CD4-positive, alpha-beta T cell treated with Interleukin-17A for 4 hours (primary cell): ENCODE measurements around the gene CLDN15.

Experiments
- DNase-seq: peaks from one replicate; pipeline ENCODE4 v3.0.0-alpha.2; 2020; ENCODE audit warnings: mixed read lengths

Gene CLDN15

DNA sequence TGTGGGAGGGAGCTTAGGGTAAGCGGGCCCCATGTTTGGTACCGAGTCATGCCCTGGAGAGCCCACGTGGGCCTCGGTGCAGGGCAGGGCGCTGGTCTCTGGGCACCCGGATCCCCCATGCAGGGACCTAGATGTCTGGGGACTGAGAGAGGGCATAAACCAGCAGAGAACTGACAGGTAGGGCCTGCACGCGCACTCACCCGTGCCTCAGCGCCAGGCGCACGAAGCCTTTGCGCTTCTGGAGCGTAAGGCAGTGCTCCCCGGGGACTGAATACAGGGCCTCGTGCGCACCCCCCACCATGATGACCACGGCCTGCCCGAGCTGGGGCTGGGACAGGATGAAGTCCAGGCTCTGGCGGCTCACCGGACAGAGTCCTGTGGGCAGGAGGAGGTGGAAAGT, 39.6 kb downstream of the CLDN15 start:
- no peak for DNase-seq

DNA sequence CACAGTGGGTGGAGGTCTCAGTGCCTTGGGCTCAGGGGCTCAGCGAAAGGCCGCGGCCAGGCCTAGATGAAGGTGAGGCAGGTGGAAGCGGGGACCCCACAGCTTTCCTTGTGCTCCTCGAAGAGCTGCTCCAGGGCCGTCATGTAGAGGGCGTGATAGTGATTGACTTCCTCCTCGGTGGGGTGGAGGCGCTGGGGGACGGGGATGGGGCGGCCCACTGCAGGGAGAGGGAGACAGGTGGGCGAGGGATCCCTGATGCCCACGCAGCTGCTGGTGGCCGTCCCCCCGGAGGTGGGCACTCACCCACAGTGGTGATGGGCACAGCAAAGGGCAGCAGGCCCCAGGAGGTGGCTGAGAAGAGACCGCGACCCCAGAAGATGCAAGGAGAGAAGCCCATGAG, 41.7 kb downstream of the CLDN15 start:
- DNase-seq = no peak

DNA sequence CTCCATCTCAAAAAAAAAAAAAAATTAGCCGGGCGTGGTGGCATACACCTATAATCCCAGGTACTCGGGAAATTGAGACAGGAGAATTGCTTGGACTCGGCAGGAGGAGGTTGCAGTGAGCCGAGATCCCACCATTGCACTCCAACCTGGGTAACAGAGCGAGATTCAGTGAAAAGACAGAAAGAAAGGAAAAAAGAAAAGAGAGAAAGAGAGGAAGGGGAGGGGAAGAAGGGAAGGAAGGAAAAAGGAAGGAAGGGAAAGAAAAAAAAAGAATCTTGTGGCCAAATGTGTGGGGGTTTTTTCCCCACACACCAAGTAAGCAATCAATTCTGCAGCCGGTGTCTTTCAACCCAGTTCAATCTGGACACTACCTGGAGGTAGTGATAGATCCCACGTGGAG, 48.5 kb downstream of the CLDN15 start:
- no peak for DNase-seq

DNA sequence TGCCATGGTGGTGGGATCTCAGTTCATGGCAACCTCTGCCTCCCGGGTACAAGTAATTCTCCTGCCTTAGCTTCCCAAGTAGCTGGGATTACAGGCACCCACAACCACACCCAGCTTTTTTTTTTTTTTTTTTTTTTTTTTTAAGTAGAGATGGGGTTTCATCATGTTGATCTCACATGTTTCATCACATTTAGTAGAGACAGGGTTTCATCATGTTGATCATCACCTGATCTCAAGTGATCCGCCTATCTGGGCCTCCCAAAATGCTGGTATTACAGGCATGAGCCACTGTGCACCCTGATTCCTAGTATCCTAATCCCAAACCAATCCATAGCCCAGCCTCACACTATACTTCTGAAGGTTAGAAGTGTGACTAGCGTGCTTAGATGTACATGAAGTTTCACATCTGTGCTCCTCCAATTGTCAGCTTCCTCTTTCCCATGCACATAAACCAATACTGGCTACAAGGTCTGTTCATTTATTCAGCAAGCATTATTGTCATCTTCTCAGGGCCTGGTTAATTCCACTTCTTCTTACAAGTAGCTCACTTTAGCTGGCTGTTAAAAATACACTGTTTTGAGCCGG, 50.7 kb downstream of the CLDN15 start:
- DNase-seq = no peak

DNA sequence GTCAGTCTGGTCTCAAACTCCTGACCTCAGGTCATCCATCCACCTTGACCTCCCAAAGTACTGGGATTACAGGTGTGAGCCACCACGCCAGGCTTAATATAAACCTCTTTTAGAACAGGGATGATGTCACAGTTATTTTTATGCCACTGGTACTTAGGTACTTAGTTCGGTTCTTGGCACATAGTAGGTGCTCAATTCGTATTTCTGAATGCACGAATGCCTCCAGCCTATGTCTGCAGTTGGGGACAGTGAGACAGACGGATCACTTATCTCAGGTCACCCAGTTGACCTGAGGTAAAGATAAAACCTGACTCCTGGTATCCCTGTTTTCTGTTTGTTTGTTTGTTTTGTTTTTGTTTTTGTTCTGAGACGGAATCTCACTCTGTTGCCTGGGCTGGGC, 51.4 kb downstream of the CLDN15 start:
- DNase-seq = no peak

DNA sequence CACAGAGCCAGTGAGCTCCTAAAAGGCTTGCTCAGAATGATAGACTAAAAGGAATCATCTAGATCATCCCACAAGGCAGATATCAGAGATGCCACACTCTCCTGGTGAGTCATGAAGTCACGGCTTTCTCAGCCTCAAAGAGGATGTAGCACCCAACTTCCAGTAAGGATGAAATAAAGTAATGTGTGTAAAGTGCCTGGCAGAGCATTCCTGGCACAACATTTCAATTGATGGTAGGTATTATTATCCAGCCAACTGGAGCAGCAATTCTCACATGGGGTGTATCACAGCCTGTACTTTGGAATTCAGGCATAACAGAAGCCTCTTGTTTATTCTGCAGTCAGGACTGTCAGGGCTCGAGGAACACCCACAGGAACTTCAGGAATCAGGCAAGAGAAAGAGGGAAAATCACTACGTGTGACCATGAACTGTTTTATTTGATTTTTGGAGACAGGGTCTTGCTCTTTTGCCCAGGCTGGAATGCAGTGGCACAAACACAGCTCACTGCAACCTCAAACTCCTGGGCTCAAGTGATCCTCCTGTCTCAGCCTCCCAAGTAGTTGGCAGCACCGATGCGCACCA, 52.3 kb downstream of the CLDN15 start:
- DNase-seq = no peak
